Neural cell (in vitro differentiated cells): ENCODE results near the gene NCKAP5. TPM values are rescaled to one million over a fixed set of nuclear protein-coding genes. Genes with fewer than 3 reads are reported as not detected.
"Not testable (repeated sequence)": the region's sequence is repeated elsewhere in the genome, so short reads cannot be mapped to it uniquely, and the experiment has no call there.

Experiments used
- H2AFZ ChIP-seq: fragments of 200-600, 300-800 bp; sonication (generic), shearing (Covaris generic); 2 replicates; pipeline ENCODE4 v1.6.0; 2014; ENCODE audit warnings: low read depth, mild to moderate bottlenecking, antibody characterized with exemption, low read length, moderate library complexity
- H3F3A ChIP-seq: fragments of 200-600 bp; shearing (Covaris generic); 2 replicates; pipeline ENCODE4 v1.6.1; 2016; ENCODE audit warnings: mild to moderate bottlenecking, moderate library complexity, mixed read lengths, antibody characterized with exemption, low read length; ENCODE audit not compliant: insufficient read depth, poor library complexity, severe bottlenecking
- H3K27ac ChIP-seq: fragments of 200-600, 300-800 bp; sonication (generic), shearing (Covaris generic); 2 replicates; pipeline ENCODE4 v1.5.1; 2014; ENCODE audit warnings: mild to moderate bottlenecking, low read length, moderate library complexity
- H3K27me3 ChIP-seq: fragments of 300-800, 200-600 bp; sonication (generic), shearing (Covaris generic); 2 replicates; pipeline ENCODE4 v1.6.0; 2014; ENCODE audit warnings: mild to moderate bottlenecking, low read depth, low read length, moderate library complexity; ENCODE audit not compliant: insufficient read depth
- H3K36me3 ChIP-seq: fragments of 300-800, 200-600 bp; sonication (generic), shearing (Covaris generic); 2 replicates; pipeline ENCODE4 v1.5.1; 2014; ENCODE audit warnings: mild to moderate bottlenecking, antibody characterized with exemption, low read length, moderate library complexity; ENCODE audit not compliant: insufficient read depth
- H3K4me2 ChIP-seq: fragments of 300-800, 200-600 bp; sonication (generic), shearing (Covaris generic); 2 replicates; pipeline ENCODE4 v1.6.0; 2014; ENCODE audit warnings: mild to moderate bottlenecking, low read length
- H3K4me3 ChIP-seq: fragments of 300-800, 200-600 bp; sonication (generic), shearing (Covaris generic); 2 replicates; pipeline ENCODE4 v1.5.1; 2014; ENCODE audit warnings: mild to moderate bottlenecking, low read length, moderate library complexity
- H3K79me2 ChIP-seq: fragments of 200-600 bp; shearing (Covaris generic); replicated peaks from 2 replicates; pipeline ENCODE4 v1.6.0; 2014; ENCODE audit warnings: mild to moderate bottlenecking, low read length, moderate library complexity; ENCODE audit not compliant: insufficient read depth
- H3K9ac ChIP-seq: fragments of 300-800, 200-600 bp; sonication (generic), shearing (Covaris generic); 2 replicates; pipeline ENCODE4 v1.6.1; 2016; ENCODE audit warnings: mild to moderate bottlenecking, low read length, mixed read lengths
- H3K9me2 ChIP-seq: fragments of 200-600 bp; shearing (Covaris generic); 2 replicates; pipeline ENCODE4 v1.6.1; 2016; ENCODE audit warnings: mild to moderate bottlenecking, low read length, mixed read lengths; ENCODE audit not compliant: insufficient read depth
- H3K9me3 ChIP-seq: fragments of 200-600, 300-800 bp; sonication (generic), shearing (Covaris generic); 2 replicates; pipeline ENCODE4 v1.6.1; 2016; ENCODE audit warnings: mild to moderate bottlenecking, mixed run types, low read length, moderate library complexity, mixed read lengths
- H4K20me1 ChIP-seq: fragments of 200-600 bp; shearing (Covaris generic); 2 replicates; pipeline ENCODE4 v1.6.1; 2016; ENCODE audit warnings: mild to moderate bottlenecking, mixed run types; ENCODE audit not compliant: insufficient read depth
- EP300 ChIP-seq: fragments of 450-650 bp; conservative IDR thresholded peaks from 2 replicates; pipeline ENCODE4 v1.6.1; 2014; ENCODE audit warnings: antibody characterized with exemption, mild to moderate bottlenecking, moderate library complexity; ENCODE audit not compliant: poor library complexity, severe bottlenecking
- EZH2 ChIP-seq: fragments of 200-600, 300-800 bp; shearing (Covaris generic), sonication (generic); IDR thresholded peaks from 2 replicates; pipeline ENCODE4 v1.6.1; 2014; ENCODE audit warnings: antibody characterized with exemption, low read length, borderline replicate concordance, mild to moderate bottlenecking; ENCODE audit not compliant: insufficient read depth, poor library complexity, severe bottlenecking
- MXI1 ChIP-seq: fragments of 450-650 bp; conservative IDR thresholded peaks from 2 replicates; pipeline ENCODE4 v1.6.1; 2014; ENCODE audit warnings: antibody characterized with exemption, mild to moderate bottlenecking; ENCODE audit not compliant: poor library complexity, severe bottlenecking
- POLR2AphosphoS5 ChIP-seq: IDR thresholded peaks from 2 replicates; pipeline ENCODE4 v1.6.1; 2012
- RAD21 ChIP-seq: fragments of 450-650 bp; conservative IDR thresholded peaks from 2 replicates; pipeline ENCODE4 v1.6.1; 2014; ENCODE audit warnings: antibody characterized with exemption, mild to moderate bottlenecking, moderate library complexity
- SMC3 ChIP-seq: fragments of 450-650 bp; conservative IDR thresholded peaks from 2 replicates; pipeline ENCODE4 v1.6.1; 2014; ENCODE audit warnings: antibody characterized with exemption, mild to moderate bottlenecking, moderate library complexity; ENCODE audit not compliant: poor library complexity
- TAF1 ChIP-seq: IDR thresholded peaks from 2 replicates; pipeline ENCODE4 v1.6.1; 2012; ENCODE audit warnings: low read depth
- polyA plus RNA-seq: library from polyadenylated mRNA; depleted of rRNA; stranded (reverse); fragments of >200 nt; gene quantifications from 2 replicates; pipeline ENCODE4 v1.2.3, GENCODE V29; 2014
- TF ChIP-seq, protein P1 (sequence below): IDR thresholded peaks from 2 replicates; pipeline ENCODE4 v1.6.1; 2012; ENCODE audit warnings: borderline replicate concordance
- TF ChIP-seq, protein P2 (sequence below): fragments of 450-650 bp; IDR thresholded peaks from 2 replicates; pipeline ENCODE4 v1.5.1; 2014; ENCODE audit warnings: antibody characterized with exemption, mild to moderate bottlenecking, moderate library complexity; ENCODE audit not compliant: poor library complexity, severe bottlenecking

NCKAP5 gene
- polyA plus RNA-seq, 1 donor from 2014 or later = 2.4 TPM

DNA sequence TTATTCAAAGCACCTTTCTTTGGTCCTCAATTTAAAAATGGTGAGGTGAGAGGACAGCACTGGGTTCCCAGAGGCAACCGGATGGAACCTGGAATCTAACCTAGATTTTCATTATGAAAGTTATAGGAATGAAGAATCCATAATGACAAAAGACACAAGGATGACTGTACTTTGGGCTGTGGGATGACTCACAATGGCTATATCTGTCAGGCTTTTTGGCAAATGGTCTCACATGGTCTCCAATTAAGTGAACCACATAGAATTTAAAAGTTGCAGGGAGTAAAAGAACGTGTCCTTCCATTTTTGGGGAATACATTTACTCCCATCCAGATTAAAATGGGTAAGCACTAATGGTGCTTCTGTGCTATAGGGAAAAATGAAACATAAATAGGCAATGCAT is 866.5 kb downstream of the NCKAP5 start:
- no peak overlapping the region for H3K27ac ChIP-seq
- H3K4me2 ChIP-seq = no peak overlapping the region
- H3K4me3 ChIP-seq = no peak overlapping the region

DNA sequence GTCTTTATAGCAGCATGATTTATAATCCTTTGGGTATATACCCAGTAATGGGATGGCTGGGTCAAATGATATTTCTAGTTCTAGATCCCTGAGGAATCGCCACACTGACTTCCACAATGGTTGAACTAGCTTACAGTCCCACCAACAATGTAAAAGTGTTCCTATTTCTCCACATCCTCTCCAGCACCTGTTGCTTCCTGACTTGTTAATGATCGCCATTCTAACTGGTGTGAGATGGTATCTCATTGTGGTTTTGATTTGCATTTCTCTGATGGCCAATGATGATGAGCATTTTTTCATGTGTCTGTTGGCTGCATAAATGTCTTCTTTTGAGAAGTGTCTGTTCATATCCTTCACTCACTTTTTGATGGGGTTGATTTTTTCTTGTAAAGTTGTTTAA is 868.5 kb downstream of the NCKAP5 start:
- H3K9ac ChIP-seq, H3K9me2 ChIP-seq, H3K9me3 ChIP-seq, H3K4me3 ChIP-seq, H3K27ac ChIP-seq, H3K27me3 ChIP-seq, H3K36me3 ChIP-seq, H3K4me2 ChIP-seq, H4K20me1 ChIP-seq, H2AFZ ChIP-seq, H3K79me2 ChIP-seq, H3F3A ChIP-seq: not testable (repeated sequence)

More for the DNA sequence above, 866.5 kb downstream of the NCKAP5 start:
- no peaks in the 10 kb centered on the region for H4K20me1 ChIP-seq
- no peak overlapping the region for H2AFZ ChIP-seq
- H3K36me3 ChIP-seq = no peaks in the 10 kb centered on the region
- no peaks in the 10 kb centered on the region for H3F3A ChIP-seq
- H3K9me3 ChIP-seq = no peaks in the 10 kb centered on the region
- no peak overlapping the region for H3K9ac ChIP-seq
- H3K79me2 ChIP-seq = no peaks in the 10 kb centered on the region
- no peaks in the 10 kb centered on the region for H3K9me2 ChIP-seq
- H3K27me3 ChIP-seq = no peaks in the 10 kb centered on the region
- no peak for TF ChIP-seq POLR2AphosphoS5
- TF ChIP-seq, protein P1, sequence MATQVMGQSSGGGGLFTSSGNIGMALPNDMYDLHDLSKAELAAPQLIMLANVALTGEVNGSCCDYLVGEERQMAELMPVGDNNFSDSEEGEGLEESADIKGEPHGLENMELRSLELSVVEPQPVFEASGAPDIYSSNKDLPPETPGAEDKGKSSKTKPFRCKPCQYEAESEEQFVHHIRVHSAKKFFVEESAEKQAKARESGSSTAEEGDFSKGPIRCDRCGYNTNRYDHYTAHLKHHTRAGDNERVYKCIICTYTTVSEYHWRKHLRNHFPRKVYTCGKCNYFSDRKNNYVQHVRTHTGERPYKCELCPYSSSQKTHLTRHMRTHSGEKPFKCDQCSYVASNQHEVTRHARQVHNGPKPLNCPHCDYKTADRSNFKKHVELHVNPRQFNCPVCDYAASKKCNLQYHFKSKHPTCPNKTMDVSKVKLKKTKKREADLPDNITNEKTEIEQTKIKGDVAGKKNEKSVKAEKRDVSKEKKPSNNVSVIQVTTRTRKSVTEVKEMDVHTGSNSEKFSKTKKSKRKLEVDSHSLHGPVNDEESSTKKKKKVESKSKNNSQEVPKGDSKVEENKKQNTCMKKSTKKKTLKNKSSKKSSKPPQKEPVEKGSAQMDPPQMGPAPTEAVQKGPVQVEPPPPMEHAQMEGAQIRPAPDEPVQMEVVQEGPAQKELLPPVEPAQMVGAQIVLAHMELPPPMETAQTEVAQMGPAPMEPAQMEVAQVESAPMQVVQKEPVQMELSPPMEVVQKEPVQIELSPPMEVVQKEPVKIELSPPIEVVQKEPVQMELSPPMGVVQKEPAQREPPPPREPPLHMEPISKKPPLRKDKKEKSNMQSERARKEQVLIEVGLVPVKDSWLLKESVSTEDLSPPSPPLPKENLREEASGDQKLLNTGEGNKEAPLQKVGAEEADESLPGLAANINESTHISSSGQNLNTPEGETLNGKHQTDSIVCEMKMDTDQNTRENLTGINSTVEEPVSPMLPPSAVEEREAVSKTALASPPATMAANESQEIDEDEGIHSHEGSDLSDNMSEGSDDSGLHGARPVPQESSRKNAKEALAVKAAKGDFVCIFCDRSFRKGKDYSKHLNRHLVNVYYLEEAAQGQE = no peak

DNA sequence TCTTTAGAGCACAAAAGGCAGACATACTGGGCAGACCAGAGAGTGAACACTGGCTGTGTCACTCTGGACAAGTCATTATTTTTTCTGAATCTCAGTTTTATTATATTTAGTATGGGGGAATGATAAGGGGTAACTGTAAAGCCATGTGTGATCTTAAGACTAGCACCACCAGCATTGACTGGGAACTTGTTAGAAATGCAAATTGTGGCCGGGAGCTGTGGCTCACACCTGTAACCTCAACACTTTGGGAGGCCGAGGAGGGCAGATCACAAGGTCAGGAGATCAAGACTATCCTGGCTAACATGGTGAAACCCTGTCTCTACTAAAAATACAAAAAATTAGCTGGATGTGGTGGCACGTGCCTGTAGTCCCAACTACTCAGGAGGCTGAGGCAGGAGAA is 869.9 kb downstream of the NCKAP5 start:
- H3K4me2 ChIP-seq, H3K4me3 ChIP-seq, H3K9ac ChIP-seq, H3K27ac ChIP-seq, H3K9me3 ChIP-seq, H3K36me3 ChIP-seq, H2AFZ ChIP-seq, H3K27me3 ChIP-seq, H3K79me2 ChIP-seq, H4K20me1 ChIP-seq, H3K9me2 ChIP-seq, H3F3A ChIP-seq: not testable (repeated sequence)

DNA sequence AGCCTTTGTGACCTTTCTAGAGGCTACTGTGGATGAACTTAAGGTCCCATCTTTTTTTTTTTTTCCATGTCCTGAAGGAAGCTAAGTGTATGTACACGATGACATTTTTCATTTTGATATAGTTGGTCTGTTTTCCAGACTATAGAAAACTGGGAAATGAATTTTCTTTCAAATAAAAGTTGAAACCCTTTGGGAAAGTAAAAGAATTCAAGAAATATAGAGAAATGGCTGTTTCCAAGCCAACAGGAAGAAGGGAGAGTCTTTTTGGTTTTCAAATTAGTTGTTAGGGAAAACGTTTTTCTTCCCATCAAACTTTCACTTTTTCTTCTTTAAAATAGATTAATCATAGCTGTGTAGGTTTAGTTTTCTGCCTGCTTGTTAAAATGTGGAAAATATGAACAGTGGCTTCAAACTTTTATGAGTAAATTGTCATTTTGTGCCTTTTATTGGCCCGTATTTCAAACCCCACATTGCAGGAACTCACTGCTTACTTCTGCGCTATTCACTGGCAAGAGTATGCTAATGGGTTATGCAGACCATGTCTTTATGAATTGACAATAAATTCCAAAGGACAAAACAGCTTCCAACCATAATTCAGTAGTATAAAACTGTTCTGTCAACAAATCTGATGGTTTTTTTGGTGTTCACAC is 870.6 kb downstream of the NCKAP5 start:
- Histone ChIP-seq H3K9me2 (no peaks in the 10 kb centered on the region), H4K20me1 (no peaks in the 10 kb centered on the region), H3K9me3 (no peaks in the 10 kb centered on the region), H3K9ac (no peak overlapping the region), H3F3A (no peaks in the 10 kb centered on the region), H2AFZ (no peak overlapping the region), H3K27ac (no peak overlapping the region), H3K79me2 (no peaks in the 10 kb centered on the region), H3K4me3 (no peak overlapping the region), H3K27me3 (no peaks in the 10 kb centered on the region), H3K4me2 (no peak overlapping the region), H3K36me3 (no peaks in the 10 kb centered on the region)
- TF ChIP-seq RAD21 = no peak
- no peak for TF ChIP-seq EP300
- TF ChIP-seq EZH2 = no peak
- TF ChIP-seq TAF1 = no peak
- no peak for TF ChIP-seq SMC3
- TF ChIP-seq, protein P2, sequence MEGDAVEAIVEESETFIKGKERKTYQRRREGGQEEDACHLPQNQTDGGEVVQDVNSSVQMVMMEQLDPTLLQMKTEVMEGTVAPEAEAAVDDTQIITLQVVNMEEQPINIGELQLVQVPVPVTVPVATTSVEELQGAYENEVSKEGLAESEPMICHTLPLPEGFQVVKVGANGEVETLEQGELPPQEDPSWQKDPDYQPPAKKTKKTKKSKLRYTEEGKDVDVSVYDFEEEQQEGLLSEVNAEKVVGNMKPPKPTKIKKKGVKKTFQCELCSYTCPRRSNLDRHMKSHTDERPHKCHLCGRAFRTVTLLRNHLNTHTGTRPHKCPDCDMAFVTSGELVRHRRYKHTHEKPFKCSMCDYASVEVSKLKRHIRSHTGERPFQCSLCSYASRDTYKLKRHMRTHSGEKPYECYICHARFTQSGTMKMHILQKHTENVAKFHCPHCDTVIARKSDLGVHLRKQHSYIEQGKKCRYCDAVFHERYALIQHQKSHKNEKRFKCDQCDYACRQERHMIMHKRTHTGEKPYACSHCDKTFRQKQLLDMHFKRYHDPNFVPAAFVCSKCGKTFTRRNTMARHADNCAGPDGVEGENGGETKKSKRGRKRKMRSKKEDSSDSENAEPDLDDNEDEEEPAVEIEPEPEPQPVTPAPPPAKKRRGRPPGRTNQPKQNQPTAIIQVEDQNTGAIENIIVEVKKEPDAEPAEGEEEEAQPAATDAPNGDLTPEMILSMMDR = no peak
- TF ChIP-seq POLR2AphosphoS5 = no peak
- TF ChIP-seq, protein P1 = no peak
- TF ChIP-seq MXI1 = no peak
